Measurements from ENCODE around the gene PACSIN1. TPM values are rescaled to one million over a fixed set of nuclear protein-coding genes. Genes with fewer than 3 reads are reported as not detected.

The PACSIN1 gene
- total RNA-seq, 1 experiment from 2014 or later = 5.0 TPM

DNA sequence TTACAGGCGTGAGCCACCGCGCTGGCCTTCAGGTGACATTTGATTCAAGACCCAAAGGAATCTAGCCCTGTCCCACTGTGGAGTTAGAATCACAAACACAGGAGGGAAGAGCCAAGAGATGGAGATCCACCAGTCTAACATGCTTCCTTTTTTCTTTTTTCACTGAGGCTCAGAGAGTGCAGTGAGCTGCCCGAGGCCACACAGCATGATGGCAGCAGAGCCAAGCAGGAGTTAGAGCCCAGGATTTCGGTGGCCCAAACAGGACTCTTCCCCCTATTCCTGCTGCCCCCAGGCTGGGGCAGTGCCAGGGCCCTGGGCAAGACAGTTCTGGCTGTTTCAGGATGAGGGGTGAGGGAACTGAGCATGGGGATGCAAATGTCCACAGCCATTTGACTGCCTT is 98.3 kb downstream of the PACSIN1 start:
- Histone ChIP-seq H3K4me3 (replicated peaks in 1 of 2; ENCODE audit: low read depth in 1 of 2, low read length in 2 of 2) (no peak overlapping the region), H3K79me2 (ENCODE audit: insufficient read depth, low read length) (no peaks in the 10 kb centered on the region), H3K4me2 (ENCODE audit: low read length) (no peak overlapping the region), H3K4me1 (ENCODE audit: control insufficient read depth in 1 of 2, insufficient read depth in 2 of 2, low read length in 2 of 2) (peaks cover 0 to 32% of the 10 kb centered on the region in 2 experiments; a peak in 2 of 4 replicates), H3K9ac (ENCODE audit: low read length) (no peak overlapping the region), H2AFZ (ENCODE audit: low read depth, low read length, poor library complexity, severe bottlenecking) (no peak overlapping the region), H3K27ac (ENCODE audit: low read depth, low read length) (no peak overlapping the region), H3K9me2 (ENCODE audit: insufficient read depth) (no peaks in the 10 kb centered on the region), H3K27me3 (ENCODE audit: insufficient read depth, low read length) (no peaks in the 10 kb centered on the region), H4K20me1 (ENCODE audit: insufficient read depth) (no peaks in the 10 kb centered on the region), H3K36me3 (ENCODE audit: control insufficient read depth in 1 of 2, insufficient read depth in 2 of 2, low read length in 2 of 2) (no peaks in the 10 kb centered on the region), H3K9me3 (ENCODE audit: control insufficient read depth in 1 of 2, insufficient read depth in 1 of 2, low read depth in 1 of 2, low read length in 2 of 2) (no peaks in the 10 kb centered on the region)
- DNase-seq (ENCODE audit: low read depth, low spot score) (no peak), ATAC-seq (no peak)
- TF ChIP-seq REST (IDR thresholded peaks at IDR 0.05; ENCODE audit: low read depth) (no peak), CTCF (IDR thresholded peaks at IDR 0.05 in 2 of 3, conservative IDR thresholded peaks at IDR 0.05 in 1 of 3; ENCODE audit: borderline replicate concordance in 1 of 3, insufficient read depth in 1 of 3, low read depth in 2 of 3, low read length in 2 of 3) (no peak), EZH2phosphoT487 (IDR thresholded peaks at IDR 0.05; ENCODE audit: borderline replicate concordance) (no peak), SIN3A (IDR thresholded peaks at IDR 0.05; ENCODE audit: low read depth) (no peak), POLR2AphosphoS5 (IDR thresholded peaks at IDR 0.05; ENCODE audit: low read depth, low read length) (no peak), POLR2A (IDR thresholded peaks at IDR 0.05; ENCODE audit: borderline replicate concordance, extremely low read depth, insufficient read depth, insufficient read length) (no peak), CBX3 (IDR thresholded peaks at IDR 0.05; ENCODE audit: low read depth) (no peak), ATF3 (IDR thresholded peaks at IDR 0.05) (no peak), CEBPB (IDR thresholded peaks at IDR 0.05; ENCODE audit: low read depth) (no peak), SRF (IDR thresholded peaks at IDR 0.05; ENCODE audit: low read depth) (no peak), ELF1 (IDR thresholded peaks at IDR 0.05; ENCODE audit: borderline replicate concordance, low read depth) (no peak), SP1 (IDR thresholded peaks at IDR 0.05; ENCODE audit: low read depth) (no peak), ZFX (IDR thresholded peaks at IDR 0.05) (no peak), JUND (IDR thresholded peaks at IDR 0.05) (no peak), ZNF274 (IDR thresholded peaks at IDR 0.05; ENCODE audit: low read depth, low read length) (no peak), EGR1 (IDR thresholded peaks at IDR 0.05; ENCODE audit: low read depth) (no peak), EZH2 (IDR thresholded peaks at IDR 0.05) (no peak), YY1 (IDR thresholded peaks at IDR 0.05; ENCODE audit: extremely low read depth, insufficient replicate concordance, low read depth, low read length) (no peak)
- TF ChIP-seq, protein P1, sequence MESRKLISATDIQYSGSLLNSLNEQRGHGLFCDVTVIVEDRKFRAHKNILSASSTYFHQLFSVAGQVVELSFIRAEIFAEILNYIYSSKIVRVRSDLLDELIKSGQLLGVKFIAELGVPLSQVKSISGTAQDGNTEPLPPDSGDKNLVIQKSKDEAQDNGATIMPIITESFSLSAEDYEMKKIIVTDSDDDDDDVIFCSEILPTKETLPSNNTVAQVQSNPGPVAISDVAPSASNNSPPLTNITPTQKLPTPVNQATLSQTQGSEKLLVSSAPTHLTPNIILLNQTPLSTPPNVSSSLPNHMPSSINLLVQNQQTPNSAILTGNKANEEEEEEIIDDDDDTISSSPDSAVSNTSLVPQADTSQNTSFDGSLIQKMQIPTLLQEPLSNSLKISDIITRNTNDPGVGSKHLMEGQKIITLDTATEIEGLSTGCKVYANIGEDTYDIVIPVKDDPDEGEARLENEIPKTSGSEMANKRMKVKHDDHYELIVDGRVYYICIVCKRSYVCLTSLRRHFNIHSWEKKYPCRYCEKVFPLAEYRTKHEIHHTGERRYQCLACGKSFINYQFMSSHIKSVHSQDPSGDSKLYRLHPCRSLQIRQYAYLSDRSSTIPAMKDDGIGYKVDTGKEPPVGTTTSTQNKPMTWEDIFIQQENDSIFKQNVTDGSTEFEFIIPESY (IDR thresholded peaks at IDR 0.05; ENCODE audit: extremely low read depth, insufficient replicate concordance, low read length) = no peak
- POLR2A ChIA-PET = no interaction called here
- CTCF ChIA-PET = no interaction called here
- intact Hi-C loops (cut with micrococcal nuclease) = no loop called here
- RAD21 ChIA-PET (ENCODE audit: low non-redundant PET in 1 of 2, low total read pairs in 2 of 2, uncharacterized antibody in 2 of 2, unreplicated experiment in 2 of 2) = no interaction called here
- no TSS peak for BruUV-seq (replicated peaks)
